Liver (tissue), 3 donors: ENCODE measurements around the gene PHLDA2.

Experiments
- CTCF ChIP-seq: fragments of 150-350 bp; IDR thresholded peaks from 2 replicates; pipeline ENCODE4 v1.5.1; 2017; ENCODE audit warnings: improper control_type of control experiment, low read depth, low read length; ENCODE audit not compliant: missing input control
- EGR1 ChIP-seq, 2 donors: IDR thresholded peaks; 2 replicates each; pipeline ENCODE4 v1.6.1; 2016 to 2018; ENCODE audit warnings: antibody characterized with exemption in 2 of 2, low read depth in 2 of 2
- GABPA ChIP-seq, 2 donors: IDR thresholded peaks in 1 of 2; conservative IDR thresholded peaks in 1 of 2; 2 replicates each; pipeline ENCODE4 v1.6.1; 2016; ENCODE audit warnings: antibody characterized with exemption in 2 of 2, mild to moderate bottlenecking in 1 of 2, moderate library complexity in 1 of 2
- JUND ChIP-seq, 2 donors: IDR thresholded peaks; 2 replicates each; pipeline ENCODE4 v1.6.1; 2016; ENCODE audit warnings: antibody characterized with exemption in 2 of 2
- RAD21 ChIP-seq, 2 donors: IDR thresholded peaks; 2 replicates each; pipeline ENCODE4 v1.6.1; 2016; ENCODE audit warnings: antibody characterized with exemption in 2 of 2, mild to moderate bottlenecking in 2 of 2
- REST ChIP-seq: IDR thresholded peaks from 2 replicates; pipeline ENCODE4 v1.6.1; 2016; ENCODE audit warnings: antibody characterized with exemption, mild to moderate bottlenecking
- RXRA ChIP-seq, 2 donors: IDR thresholded peaks; 2 replicates each; pipeline ENCODE4 v1.6.1; 2017 to 2018; ENCODE audit warnings: antibody characterized with exemption in 2 of 2, mild to moderate bottlenecking in 1 of 2
- SP1 ChIP-seq: IDR thresholded peaks from 2 replicates; pipeline ENCODE4 v1.6.1; 2018; ENCODE audit warnings: antibody characterized with exemption, mild to moderate bottlenecking
- TAF1 ChIP-seq: conservative IDR thresholded peaks from 2 replicates; pipeline ENCODE4 v1.6.1; 2016; ENCODE audit warnings: antibody characterized with exemption, mild to moderate bottlenecking
- YY1 ChIP-seq: IDR thresholded peaks from 2 replicates; pipeline ENCODE4 v1.6.1; 2016; ENCODE audit warnings: antibody characterized with exemption, mild to moderate bottlenecking
- ZBTB33 ChIP-seq: IDR thresholded peaks from 2 replicates; pipeline ENCODE4 v1.6.1; 2016; ENCODE audit warnings: antibody characterized with exemption
- TF ChIP-seq, protein P1 (sequence below): IDR thresholded peaks from 2 replicates; pipeline ENCODE4 v1.6.1; 2016; ENCODE audit warnings: antibody characterized with exemption
- TF ChIP-seq, protein P2 (sequence below): IDR thresholded peaks from 2 replicates; pipeline ENCODE4 v1.6.1; 2016; ENCODE audit warnings: antibody characterized with exemption
- donor health status: healthy.
- donor health status: healthy.

DNA sequence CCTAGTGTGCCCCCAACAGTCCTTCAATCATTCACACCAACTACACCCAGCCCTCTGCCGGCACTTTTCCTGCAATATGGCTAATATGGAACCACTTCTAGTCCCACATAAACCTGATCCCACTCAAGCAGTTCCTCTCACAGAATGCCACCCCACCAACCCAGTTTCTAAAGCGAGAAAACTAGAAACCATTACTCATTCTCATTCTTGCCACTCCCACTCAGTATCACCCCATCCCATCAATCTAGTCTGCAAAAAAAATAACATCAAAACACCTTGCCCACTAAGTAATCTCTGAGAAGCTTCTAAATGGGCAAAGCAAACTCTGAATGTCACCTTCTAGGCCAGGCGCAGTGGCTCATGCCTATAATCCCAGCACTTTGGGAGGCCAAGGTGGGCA, 45.1 kb upstream of the PHLDA2 start:
- TF ChIP-seq TAF1 (no peak), REST (no peak), CTCF (no peak), JUND (IDR thresholded peaks at IDR 0.05) (no peak), SP1 (no peak), RXRA (IDR thresholded peaks at IDR 0.05) (no peak), RAD21 (IDR thresholded peaks at IDR 0.05) (no peak), ZBTB33 (no peak), GABPA (IDR thresholded peaks at IDR 0.05 in 1 of 2, conservative IDR thresholded peaks at IDR 0.05 in 1 of 2) (no peak), YY1 (no peak), EGR1 (IDR thresholded peaks at IDR 0.05; ENCODE audit: low read depth in 2 of 2) (no peak)
- TF ChIP-seq, protein P1, sequence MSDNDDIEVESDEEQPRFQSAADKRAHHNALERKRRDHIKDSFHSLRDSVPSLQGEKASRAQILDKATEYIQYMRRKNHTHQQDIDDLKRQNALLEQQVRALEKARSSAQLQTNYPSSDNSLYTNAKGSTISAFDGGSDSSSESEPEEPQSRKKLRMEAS = no peak
- TF ChIP-seq, protein P2, sequence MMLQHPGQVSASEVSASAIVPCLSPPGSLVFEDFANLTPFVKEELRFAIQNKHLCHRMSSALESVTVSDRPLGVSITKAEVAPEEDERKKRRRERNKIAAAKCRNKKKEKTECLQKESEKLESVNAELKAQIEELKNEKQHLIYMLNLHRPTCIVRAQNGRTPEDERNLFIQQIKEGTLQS = no peak
